GM10266 (cell line): Measurements from ENCODE around the gene INVS.
"Not testable (repeated sequence)": the region's sequence is repeated elsewhere in the genome, so short reads cannot be mapped to it uniquely, and the experiment has no call there.

Source experiments
- DNase-seq: peaks from one replicate; pipeline ENCODE4 v3.0.0; 2012; ENCODE audit errors: extremely low spot score
- CTCF ChIP-seq: IDR thresholded peaks from 2 replicates; pipeline ENCODE4 v1.5.1; 2012; ENCODE audit warnings: mild to moderate bottlenecking, low read depth; ENCODE audit not compliant: control insufficient read depth, insufficient read depth; ENCODE audit errors: missing control alignments

Gene INVS

GRCh38 chr9:100074093-100074492 is 24.9 kb upstream of the INVS start:
- no peak for TF ChIP-seq CTCF
- DNase-seq, result no peak

GRCh38 chr9:100074989-100075388 is 24.1 kb upstream of the INVS start:
- no peak for TF ChIP-seq CTCF
- DNase-seq, result no peak

- DNase-seq, result not testable (repeated sequence)
Measured at GRCh38 chr9:100076256-100076655, 22.8 kb upstream of the INVS start.

- no peak for DNase-seq
- no peak for TF ChIP-seq CTCF
Measured at GRCh38 chr9:100082782-100083181, 16.3 kb upstream of the INVS start.

GRCh38 chr9:100083448-100084127 is 15.5 kb upstream of the INVS start:
- TF ChIP-seq CTCF, result no peak

GRCh38 chr9:100084128-100084453 is 15.0 kb upstream of the INVS start:
- no peak for TF ChIP-seq CTCF
- no peak for DNase-seq

More at GRCh38 chr9:100083448-100084127, 15.5 kb upstream of the INVS start:
- peak; percentile 30 for DNase-seq

- peak; percentile 60 for DNase-seq
- TF ChIP-seq CTCF, result no peak
Measured at GRCh38 chr9:100084734-100085133, 14.3 kb upstream of the INVS start.

DNA sequence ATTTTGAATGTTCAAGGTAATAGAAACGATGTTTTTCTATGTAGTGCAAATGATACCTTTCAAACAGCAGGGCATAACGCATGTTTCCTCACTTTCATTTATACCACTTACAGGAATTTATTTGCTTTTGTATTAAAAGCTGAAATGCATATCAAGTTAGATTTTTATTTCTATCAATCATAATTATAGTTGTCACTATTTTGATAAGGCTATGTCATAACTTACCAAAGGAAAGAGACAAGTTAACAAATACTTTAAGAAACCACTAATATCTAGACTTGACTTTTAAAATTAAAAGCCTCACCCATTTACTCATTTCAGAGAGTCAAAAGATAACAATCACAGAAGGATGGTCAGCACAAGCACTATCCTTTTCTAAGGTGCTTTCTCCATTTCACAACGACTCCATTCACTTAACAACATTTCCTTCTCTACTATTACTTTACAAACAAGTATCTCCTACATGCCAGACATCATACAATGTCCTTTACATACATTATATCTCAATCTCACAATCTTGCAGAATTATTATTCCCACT is 12.9 kb upstream of the INVS start:
- no peak for DNase-seq
- no peak for TF ChIP-seq CTCF
